NT2/D1 (cell line): ENCODE data around the gene OR2H2.

Experiments used
- DNase-seq: peaks from one replicate; pipeline ENCODE4 v3.0.0-alpha.2; 2011; ENCODE audit warnings: low read depth, low spot score
- H3K27me3 ChIP-seq: 2 replicates; pipeline ENCODE4 v1.6.0; 2011; ENCODE audit warnings: mild to moderate bottlenecking; ENCODE audit not compliant: insufficient read length, insufficient read depth
- H3K36me3 ChIP-seq: 2 replicates; pipeline ENCODE4 v1.6.1; 2011; ENCODE audit warnings: mild to moderate bottlenecking, low read length, mixed read lengths; ENCODE audit not compliant: insufficient read depth, insufficient read length
- H3K4me1 ChIP-seq: 2 replicates; pipeline ENCODE4 v1.5.1; 2011; ENCODE audit not compliant: insufficient read depth, insufficient read length
- H3K4me3 ChIP-seq: 2 replicates; pipeline ENCODE4 v1.5.1; 2011; ENCODE audit warnings: low read depth; ENCODE audit not compliant: insufficient read length
- H3K9ac ChIP-seq: 2 replicates; pipeline ENCODE4 v1.6.0; 2011; ENCODE audit warnings: low read depth; ENCODE audit not compliant: insufficient read length
- H3K9me3 ChIP-seq: 2 replicates; pipeline ENCODE4 v1.5.1; 2011; ENCODE audit warnings: mild to moderate bottlenecking, low read length; ENCODE audit not compliant: insufficient read depth
- SUZ12 ChIP-seq: IDR thresholded peaks from 2 replicates; pipeline ENCODE4 v1.6.1; 2011; ENCODE audit not compliant: insufficient read length, insufficient read depth; ENCODE audit errors: extremely low read depth
- YY1 ChIP-seq: IDR thresholded peaks from 2 replicates; pipeline ENCODE4 v1.6.1; 2011; ENCODE audit not compliant: insufficient read length, insufficient read depth
- ZNF274 ChIP-seq: IDR thresholded peaks from 2 replicates; pipeline ENCODE4 v1.6.1; 2011; ENCODE audit warnings: mild to moderate bottlenecking, low read depth, low read length

Gene OR2H2

DNA sequence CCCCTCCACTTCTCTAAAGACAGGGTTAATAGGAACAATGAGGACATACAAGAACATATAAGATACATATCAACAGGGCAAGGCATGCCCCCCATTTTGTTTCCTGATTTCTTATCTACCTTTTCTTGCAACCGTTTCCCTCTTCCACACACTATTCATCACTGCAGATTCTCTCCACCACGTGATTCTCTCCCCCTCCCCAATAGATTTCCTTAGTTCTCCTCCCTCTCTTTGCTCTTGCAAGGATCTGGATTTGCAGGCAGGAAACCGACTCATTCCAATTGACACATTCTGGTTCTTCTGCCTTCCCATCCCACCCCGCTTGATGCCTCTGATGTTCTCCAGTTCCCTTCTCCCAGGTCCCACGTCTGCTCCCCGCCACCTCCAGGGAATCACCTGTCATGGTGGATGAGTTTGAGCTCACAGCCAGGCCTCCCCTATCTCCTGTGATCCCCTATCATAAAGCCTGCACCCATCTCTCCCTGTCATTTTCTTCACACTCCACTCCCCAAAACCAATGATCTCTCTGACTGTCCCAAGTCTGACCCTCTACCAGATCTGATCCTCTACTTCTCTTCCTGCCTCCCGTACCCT lies 40.5 kb downstream of the OR2H2 start:
- Histone ChIP-seq H3K9ac (peak overlapping the region; percentile 96), H3K4me3 (peak overlapping the region; percentile 81), H3K4me1 (peaks cover 11% of the 10 kb centered on the region)

DNA sequence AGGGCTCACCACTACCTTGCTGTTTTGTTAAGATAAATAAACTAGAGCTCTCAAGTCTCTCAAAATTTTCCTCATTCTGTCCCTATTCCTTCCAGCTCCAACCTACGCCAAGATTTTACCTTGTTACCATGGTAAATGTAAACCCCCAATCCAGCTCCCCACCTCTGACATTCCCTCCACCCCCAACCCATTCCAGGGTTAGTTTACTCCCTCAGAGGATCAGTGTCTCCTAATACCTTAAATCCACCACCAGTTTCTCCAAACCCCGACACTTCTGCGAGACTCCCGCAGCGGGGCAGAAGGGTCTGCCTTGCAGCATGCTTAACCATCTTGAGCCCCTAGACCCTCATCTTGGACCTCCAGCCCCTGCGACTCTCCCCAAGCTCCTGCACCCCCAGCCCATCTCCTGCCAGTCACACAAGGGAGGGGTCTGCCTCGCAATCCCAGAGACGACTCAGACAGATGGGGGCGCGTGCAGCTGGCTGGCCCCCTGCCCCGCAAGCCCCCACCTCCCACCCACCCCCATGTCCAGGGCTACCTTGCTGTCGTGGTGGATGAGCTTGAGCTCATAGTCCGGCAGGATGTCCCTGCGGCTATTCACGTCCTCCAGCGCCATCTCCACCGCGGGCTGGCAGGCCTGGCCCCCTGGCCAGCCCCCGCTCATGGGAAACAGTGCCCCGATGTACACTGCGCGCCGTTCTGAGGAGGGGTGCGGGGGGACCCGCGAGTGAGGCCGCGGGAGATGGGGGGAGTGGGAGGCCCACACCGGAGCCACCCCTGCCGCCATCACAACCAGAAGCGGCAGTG lies 42.2 kb downstream of the OR2H2 start:
- Histone ChIP-seq H3K27me3 (no peaks in the 10 kb centered on the region), H3K4me1 (peaks cover 11% of the 10 kb centered on the region), H3K36me3 (peaks cover 26% of the 10 kb centered on the region), H3K4me3 (peak overlapping the region; percentile 81), H3K9me3 (no peaks in the 10 kb centered on the region), H3K9ac (peak overlapping the region; percentile 96)
- DNase-seq, result no peak
- TF ChIP-seq SUZ12 (no peak), ZNF274 (no peak), YY1 (no peak)

More for the DNA sequence above, 40.5 kb downstream of the OR2H2 start:
- H3K9me3 ChIP-seq, result no peaks in the 10 kb centered on the region
- no peaks in the 10 kb centered on the region for H3K27me3 ChIP-seq
- peaks cover 41% of the 10 kb centered on the region for H3K36me3 ChIP-seq
- TF ChIP-seq YY1, result no peak
- DNase-seq, result no peak

DNA sequence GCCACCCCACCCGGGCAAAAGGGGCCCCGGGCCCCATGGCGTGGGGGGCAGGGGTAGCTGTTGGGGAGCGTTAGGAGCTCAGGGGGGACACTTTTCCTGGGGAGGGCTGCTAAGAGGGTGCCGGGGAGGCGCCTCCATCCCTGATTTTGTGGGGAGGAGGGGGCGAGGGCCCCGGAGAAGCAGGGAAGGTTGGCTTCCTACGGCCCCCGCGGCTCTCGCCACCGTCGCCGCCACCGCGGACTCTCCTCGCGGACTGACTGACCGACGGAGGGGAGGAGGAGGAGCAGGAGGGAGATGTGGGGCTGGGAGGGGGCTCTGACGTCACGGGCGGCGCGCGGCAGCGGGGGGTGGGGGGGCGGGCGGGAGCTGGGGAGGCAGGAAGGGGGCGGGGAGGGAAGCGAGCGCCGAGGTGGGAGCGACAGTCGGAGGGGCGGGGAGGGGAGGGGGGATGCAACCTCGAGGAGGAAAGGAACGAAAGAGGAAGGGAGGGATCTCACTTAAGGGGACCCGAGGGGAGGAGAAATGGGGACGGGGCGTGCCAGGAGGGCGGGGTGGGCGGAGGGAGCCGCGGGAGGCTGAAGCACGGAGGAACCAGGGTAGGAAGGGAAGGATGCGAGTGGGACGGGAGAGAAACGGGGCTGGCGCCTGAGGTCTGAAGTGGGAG lies 43.0 kb downstream of the OR2H2 start:
- no peaks in the 10 kb centered on the region for H3K27me3 ChIP-seq
- peak overlapping the region; percentile 81 for H3K4me3 ChIP-seq
- peaks cover 11% of the 10 kb centered on the region for H3K4me1 ChIP-seq
- H3K9me3 ChIP-seq, result no peaks in the 10 kb centered on the region
- H3K9ac ChIP-seq, result peak overlapping the region; percentile 96
- H3K36me3 ChIP-seq, result peaks cover 19% of the 10 kb centered on the region
- peak; percentile 68 for DNase-seq
- TF ChIP-seq SUZ12 (no peak), YY1 (no peak), ZNF274 (no peak)

GRCh38 chr6:29628419-29629281 lies 43.7 kb downstream of the OR2H2 start:
- H3K4me3 ChIP-seq, result peak overlapping the region; percentile 68
- TF ChIP-seq YY1 (no peak), ZNF274 (no peak), SUZ12 (no peak)
- peaks cover 3% of the 10 kb centered on the region for H3K4me1 ChIP-seq
- H3K36me3 ChIP-seq, result peaks cover 11% of the 10 kb centered on the region
- no peaks in the 10 kb centered on the region for H3K9me3 ChIP-seq
- H3K9ac ChIP-seq, result peak overlapping the region; percentile 90
- peak; percentile 75 for DNase-seq
- no peaks in the 10 kb centered on the region for H3K27me3 ChIP-seq

DNA sequence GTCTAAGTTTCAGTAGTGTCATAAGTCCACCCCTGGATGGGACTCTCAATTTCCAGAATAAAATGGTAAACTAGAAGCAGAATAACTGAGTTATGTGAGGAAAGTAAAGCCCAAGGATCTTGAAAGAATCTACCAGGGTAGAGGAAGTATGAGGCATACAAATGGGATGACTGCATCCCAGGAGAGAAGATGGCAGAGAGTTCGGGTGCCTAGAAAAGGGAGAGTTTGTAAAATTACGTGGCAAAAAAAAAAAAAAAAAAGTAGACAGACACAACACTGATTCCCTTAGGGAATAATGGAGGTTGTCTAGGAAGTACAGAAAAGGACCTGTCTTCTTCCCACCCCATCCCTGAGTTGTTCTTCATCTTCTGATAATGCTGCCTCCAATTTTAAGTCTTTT lies 44.6 kb downstream of the OR2H2 start:
- H3K27me3 ChIP-seq, result no peaks in the 10 kb centered on the region
- TF ChIP-seq YY1 (no peak), SUZ12 (no peak), ZNF274 (no peak)
- peak overlapping the region; percentile 90 for H3K9ac ChIP-seq
- peaks cover 3% of the 10 kb centered on the region for H3K4me1 ChIP-seq
- H3K4me3 ChIP-seq, result peak overlapping the region; percentile 68
- no peaks in the 10 kb centered on the region for H3K9me3 ChIP-seq
- DNase-seq, result no peak
- peaks cover 6% of the 10 kb centered on the region for H3K36me3 ChIP-seq

DNA sequence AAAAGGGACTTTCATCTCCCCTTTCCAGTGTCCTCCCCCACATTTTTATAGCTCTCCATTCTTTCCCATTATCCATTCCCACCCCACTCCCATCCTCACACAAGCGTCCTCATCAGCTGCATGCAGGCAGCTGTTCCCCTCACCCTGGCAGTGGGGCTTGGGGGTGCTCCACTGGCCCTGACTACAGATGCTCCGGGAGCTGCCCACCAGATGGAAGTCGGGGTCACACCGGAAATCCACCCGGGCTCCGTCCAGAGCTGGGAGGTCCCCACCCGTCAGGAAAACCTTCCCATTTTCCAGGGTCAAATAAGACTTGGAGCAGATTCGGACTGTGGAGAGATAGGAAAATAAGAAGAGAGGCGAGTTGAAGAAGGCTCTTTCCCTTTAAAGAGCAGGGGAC lies 45.4 kb downstream of the OR2H2 start:
- H3K9me3 ChIP-seq, result no peaks in the 10 kb centered on the region
- peaks cover 6% of the 10 kb centered on the region for H3K36me3 ChIP-seq
- H3K27me3 ChIP-seq, result no peaks in the 10 kb centered on the region
- H3K9ac ChIP-seq, result peak overlapping the region; percentile 56
- DNase-seq, result no peak
- peak overlapping the region; percentile 71 for H3K4me3 ChIP-seq
- peaks cover 3% of the 10 kb centered on the region for H3K4me1 ChIP-seq
- TF ChIP-seq YY1 (no peak), SUZ12 (no peak), ZNF274 (no peak)
